ENCODE results near the gene SNX4. TPM values are rescaled to one million over a fixed set of nuclear protein-coding genes. Genes with fewer than 3 reads are reported as not detected.

The SNX4 gene
- total RNA-seq, 4 donors from 2014 or later: 20.6 to 27.8 (median 24.9) TPM

GRCh38 chr3:125479091-125479490, 40.9 kb downstream of the SNX4 start:
- no peak overlapping the region for H3K27ac ChIP-seq
- TF ChIP-seq CTCF (IDR thresholded peaks at IDR 0.05) (no peak), EP300 (IDR thresholded peaks at IDR 0.05) (no peak), POLR2A (IDR thresholded peaks at IDR 0.05) (no peak), POLR2AphosphoS5 (IDR thresholded peaks at IDR 0.05) (no peak)
- H3K4me1 ChIP-seq: no peaks in the 10 kb centered on the region
- WGBS: 98% methylated on average over 4 of the region's 4 CpGs
- DNase-seq (ENCODE audit: low spot score in 2 of 2): no peak
- no peaks in the 10 kb centered on the region for H3K27me3 ChIP-seq
- H3K4me3 ChIP-seq: no peak overlapping the region
- peaks cover 48% of the 10 kb centered on the region for H3K36me3 ChIP-seq
- H3K9me3 ChIP-seq: no peaks in the 10 kb centered on the region

- DNase-seq (ENCODE audit: low spot score in 2 of 2): no peak
- Histone ChIP-seq H3K9me3 (no peaks in the 10 kb centered on the region), H3K4me3 (no peak overlapping the region), H3K27me3 (no peaks in the 10 kb centered on the region), H3K4me1 (no peaks in the 10 kb centered on the region), H3K36me3 (peaks cover 56% of the 10 kb centered on the region), H3K27ac (no peak overlapping the region)
- 85% methylated on average over 2 of the region's 2 CpGs for WGBS
- TF ChIP-seq CTCF (IDR thresholded peaks at IDR 0.05) (no peak), POLR2AphosphoS5 (IDR thresholded peaks at IDR 0.05) (no peak), POLR2A (IDR thresholded peaks at IDR 0.05) (no peak), EP300 (IDR thresholded peaks at IDR 0.05) (no peak)
These were observed 41.7 kb downstream of the SNX4 start for GRCh38 chr3:125478326-125478725.

GRCh38 chr3:125477701-125478100, 42.3 kb downstream of the SNX4 start:
- Histone ChIP-seq H3K27ac (no peak overlapping the region), H3K27me3 (no peaks in the 10 kb centered on the region), H3K36me3 (peaks cover 62% of the 10 kb centered on the region), H3K4me3 (no peak overlapping the region), H3K9me3 (no peaks in the 10 kb centered on the region), H3K4me1 (no peaks in the 10 kb centered on the region)
- 80% methylated on average over 1 of the region's 1 CpG for WGBS
- no peak for TF ChIP-seq EP300 (IDR thresholded peaks at IDR 0.05)
- TF ChIP-seq POLR2AphosphoS5 (IDR thresholded peaks at IDR 0.05): no peak
- no peak for TF ChIP-seq CTCF (IDR thresholded peaks at IDR 0.05)
- TF ChIP-seq POLR2A (IDR thresholded peaks at IDR 0.05): no peak
- DNase-seq (ENCODE audit: low spot score in 2 of 2): no peak

- DNase-seq (ENCODE audit: low spot score in 2 of 2): no peak
- TF ChIP-seq EP300 (IDR thresholded peaks at IDR 0.05): no peak
- no peak for TF ChIP-seq POLR2A (IDR thresholded peaks at IDR 0.05)
- no peak for TF ChIP-seq POLR2AphosphoS5 (IDR thresholded peaks at IDR 0.05)
- no peak for TF ChIP-seq CTCF (IDR thresholded peaks at IDR 0.05)
- Histone ChIP-seq H3K9me3 (no peaks in the 10 kb centered on the region), H3K4me3 (no peak overlapping the region), H3K4me1 (no peaks in the 10 kb centered on the region), H3K36me3 (peaks cover 80% of the 10 kb centered on the region), H3K27ac (no peak overlapping the region), H3K27me3 (no peaks in the 10 kb centered on the region)
- WGBS: 89% methylated on average over 1 of the region's 1 CpG
These were observed 49.3 kb downstream of the SNX4 start for GRCh38 chr3:125470671-125471070.

- Histone ChIP-seq H3K36me3 (peaks cover 59% of the 10 kb centered on the region), H3K9me3 (no peaks in the 10 kb centered on the region), H3K4me1 (no peaks in the 10 kb centered on the region), H3K27me3 (no peaks in the 10 kb centered on the region), H3K27ac (no peak overlapping the region), H3K4me3 (no peak overlapping the region)
- WGBS: 78% methylated on average over 5 of the region's 5 CpGs
- TF ChIP-seq CTCF (IDR thresholded peaks at IDR 0.05): no peak
- TF ChIP-seq EP300 (IDR thresholded peaks at IDR 0.05): no peak
- no peak for TF ChIP-seq POLR2A (IDR thresholded peaks at IDR 0.05)
- no peak for TF ChIP-seq POLR2AphosphoS5 (IDR thresholded peaks at IDR 0.05)
- no peak for DNase-seq (ENCODE audit: low spot score in 2 of 2)
These were observed 57.2 kb downstream of the SNX4 start for GRCh38 chr3:125462722-125463299.

Data from suprapubic skin (tissue), 4 donors.